ENCODE results near the gene RNASE13. TPM values are rescaled to one million over a fixed set of nuclear protein-coding genes. Genes with fewer than 3 reads are reported as not detected.

RNASE13 gene, protein sequence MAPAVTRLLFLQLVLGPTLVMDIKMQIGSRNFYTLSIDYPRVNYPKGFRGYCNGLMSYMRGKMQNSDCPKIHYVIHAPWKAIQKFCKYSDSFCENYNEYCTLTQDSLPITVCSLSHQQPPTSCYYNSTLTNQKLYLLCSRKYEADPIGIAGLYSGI
- total RNA-seq (2021; ENCODE audit: unreplicated experiment) (0.15 TPM), Bru-seq, nascent RNA (not detected), BruChase-seq, experiment 1, labeled RNA remaining after a 6-hour chase (not detected), BruChase-seq, experiment 2, labeled RNA remaining after a 2-hour chase (not detected)
- not detected in 2 replicates for polyA plus RNA-seq (2012)
- long read RNA-seq, result 0 reads

DNA sequence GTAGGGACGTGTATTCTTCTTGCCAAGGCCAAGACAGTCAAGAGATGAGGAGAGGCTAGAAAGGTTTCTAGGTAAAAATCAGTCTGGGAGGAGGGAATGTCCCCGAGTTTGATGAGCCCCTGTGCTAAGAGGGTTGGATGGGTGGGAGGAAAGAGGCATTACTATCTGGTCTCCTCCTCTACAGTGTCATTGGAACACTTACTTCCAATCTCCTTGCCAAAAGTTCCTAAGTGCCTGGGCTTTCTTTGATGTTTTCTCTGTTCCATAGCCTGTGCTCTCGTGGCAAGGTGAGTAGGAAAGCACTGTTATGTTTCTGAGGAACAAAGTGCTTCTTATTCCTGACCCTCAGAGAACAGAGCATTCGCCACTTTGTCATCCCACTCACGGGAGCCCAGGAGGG is at the start of gene RNASE13:
TSS of gene RNASE13 (minus strand) at position 101 of the 400 bp plus-strand sequence. CDS start 519 bp downstream, outside the sequence.
- no peaks in the 10 kb centered on the region; the same call in 1 of the 2 replicates for H3K27me3 ChIP-seq (ENCODE audit: insufficient read depth, low read length)
- H3K36me3 ChIP-seq (ENCODE audit: control insufficient read depth in 1 of 2, insufficient read depth in 2 of 2, low read length in 2 of 2), result no peaks in the 10 kb centered on the region
- peaks cover 0 to 7% of the 10 kb centered on the region in 2 experiments; a peak in 1 of 4 replicates for H3K4me1 ChIP-seq (ENCODE audit: control insufficient read depth in 1 of 2, insufficient read depth in 2 of 2, low read length in 2 of 2)
- H3K4me3 ChIP-seq (replicated peaks in 1 of 2; ENCODE audit: low read depth in 1 of 2, low read length in 2 of 2), result no peak within 1 kb of the TSS
- ATAC-seq (no peak), DNase-seq (ENCODE audit: low read depth, low spot score) (no peak)
- intact Hi-C loops (cut with micrococcal nuclease), result no loop called here
- no peak within 1 kb of the TSS for H3K27ac ChIP-seq (ENCODE audit: low read depth, low read length)
- H3K9ac ChIP-seq (ENCODE audit: low read length), result no peak within 1 kb of the TSS
- H3K9me2 ChIP-seq (ENCODE audit: insufficient read depth), result no peaks in the 10 kb centered on the region
- H3K79me2 ChIP-seq (ENCODE audit: insufficient read depth, low read length), result no peaks in the 10 kb centered on the region
- no peaks in the 10 kb centered on the region for H3K9me3 ChIP-seq (ENCODE audit: control insufficient read depth in 1 of 2, insufficient read depth in 1 of 2, low read depth in 1 of 2, low read length in 2 of 2)
- CTCF ChIA-PET, result interaction anchor here (5.2 kb wide), 1 partner anchor 20 kb away, joined by 25 read pairs; no protein-coding TSS in a partner anchor
- H4K20me1 ChIP-seq (ENCODE audit: insufficient read depth), result no peaks in the 10 kb centered on the region
- no peak within 1 kb of the TSS for H2AFZ ChIP-seq (ENCODE audit: low read depth, low read length, poor library complexity, severe bottlenecking)
- H3K4me2 ChIP-seq (ENCODE audit: low read length), result no peak within 1 kb of the TSS
- TF ChIP-seq TCF7L2 (IDR thresholded peaks at IDR 0.05; ENCODE audit: borderline replicate concordance, extremely low read depth, insufficient read depth, insufficient read length) (no peak), SP1 (IDR thresholded peaks at IDR 0.05; ENCODE audit: low read depth) (no peak), SRF (IDR thresholded peaks at IDR 0.05; ENCODE audit: low read depth) (no peak), EGR1 (IDR thresholded peaks at IDR 0.05; ENCODE audit: low read depth) (no peak), EZH2phosphoT487 (IDR thresholded peaks at IDR 0.05; ENCODE audit: borderline replicate concordance) (no peak), ZFX (IDR thresholded peaks at IDR 0.05) (no peak), ZNF274 (IDR thresholded peaks at IDR 0.05; ENCODE audit: low read depth, low read length) (no peak), ELF1 (IDR thresholded peaks at IDR 0.05; ENCODE audit: borderline replicate concordance, low read depth) (no peak), YY1 (IDR thresholded peaks at IDR 0.05; ENCODE audit: extremely low read depth, insufficient replicate concordance, low read depth, low read length) (no peak), SIN3A (IDR thresholded peaks at IDR 0.05; ENCODE audit: low read depth) (no peak), RAD21 (IDR thresholded peaks at IDR 0.05; ENCODE audit: low read depth) (no peak)
- TF ChIP-seq, protein P1, sequence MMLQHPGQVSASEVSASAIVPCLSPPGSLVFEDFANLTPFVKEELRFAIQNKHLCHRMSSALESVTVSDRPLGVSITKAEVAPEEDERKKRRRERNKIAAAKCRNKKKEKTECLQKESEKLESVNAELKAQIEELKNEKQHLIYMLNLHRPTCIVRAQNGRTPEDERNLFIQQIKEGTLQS (IDR thresholded peaks at IDR 0.05), result no peak
- TF ChIP-seq, protein P2, sequence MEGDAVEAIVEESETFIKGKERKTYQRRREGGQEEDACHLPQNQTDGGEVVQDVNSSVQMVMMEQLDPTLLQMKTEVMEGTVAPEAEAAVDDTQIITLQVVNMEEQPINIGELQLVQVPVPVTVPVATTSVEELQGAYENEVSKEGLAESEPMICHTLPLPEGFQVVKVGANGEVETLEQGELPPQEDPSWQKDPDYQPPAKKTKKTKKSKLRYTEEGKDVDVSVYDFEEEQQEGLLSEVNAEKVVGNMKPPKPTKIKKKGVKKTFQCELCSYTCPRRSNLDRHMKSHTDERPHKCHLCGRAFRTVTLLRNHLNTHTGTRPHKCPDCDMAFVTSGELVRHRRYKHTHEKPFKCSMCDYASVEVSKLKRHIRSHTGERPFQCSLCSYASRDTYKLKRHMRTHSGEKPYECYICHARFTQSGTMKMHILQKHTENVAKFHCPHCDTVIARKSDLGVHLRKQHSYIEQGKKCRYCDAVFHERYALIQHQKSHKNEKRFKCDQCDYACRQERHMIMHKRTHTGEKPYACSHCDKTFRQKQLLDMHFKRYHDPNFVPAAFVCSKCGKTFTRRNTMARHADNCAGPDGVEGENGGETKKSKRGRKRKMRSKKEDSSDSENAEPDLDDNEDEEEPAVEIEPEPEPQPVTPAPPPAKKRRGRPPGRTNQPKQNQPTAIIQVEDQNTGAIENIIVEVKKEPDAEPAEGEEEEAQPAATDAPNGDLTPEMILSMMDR (IDR thresholded peaks at IDR 0.05 in 2 of 3, conservative IDR thresholded peaks at IDR 0.05 in 1 of 3; ENCODE audit: borderline replicate concordance in 1 of 3, insufficient read depth in 1 of 3, low read depth in 2 of 3, low read length in 2 of 3), result no peak
- TF ChIP-seq, protein P3, sequence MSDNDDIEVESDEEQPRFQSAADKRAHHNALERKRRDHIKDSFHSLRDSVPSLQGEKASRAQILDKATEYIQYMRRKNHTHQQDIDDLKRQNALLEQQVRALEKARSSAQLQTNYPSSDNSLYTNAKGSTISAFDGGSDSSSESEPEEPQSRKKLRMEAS (IDR thresholded peaks at IDR 0.05), result no peak
- TF ChIP-seq, protein P4, sequence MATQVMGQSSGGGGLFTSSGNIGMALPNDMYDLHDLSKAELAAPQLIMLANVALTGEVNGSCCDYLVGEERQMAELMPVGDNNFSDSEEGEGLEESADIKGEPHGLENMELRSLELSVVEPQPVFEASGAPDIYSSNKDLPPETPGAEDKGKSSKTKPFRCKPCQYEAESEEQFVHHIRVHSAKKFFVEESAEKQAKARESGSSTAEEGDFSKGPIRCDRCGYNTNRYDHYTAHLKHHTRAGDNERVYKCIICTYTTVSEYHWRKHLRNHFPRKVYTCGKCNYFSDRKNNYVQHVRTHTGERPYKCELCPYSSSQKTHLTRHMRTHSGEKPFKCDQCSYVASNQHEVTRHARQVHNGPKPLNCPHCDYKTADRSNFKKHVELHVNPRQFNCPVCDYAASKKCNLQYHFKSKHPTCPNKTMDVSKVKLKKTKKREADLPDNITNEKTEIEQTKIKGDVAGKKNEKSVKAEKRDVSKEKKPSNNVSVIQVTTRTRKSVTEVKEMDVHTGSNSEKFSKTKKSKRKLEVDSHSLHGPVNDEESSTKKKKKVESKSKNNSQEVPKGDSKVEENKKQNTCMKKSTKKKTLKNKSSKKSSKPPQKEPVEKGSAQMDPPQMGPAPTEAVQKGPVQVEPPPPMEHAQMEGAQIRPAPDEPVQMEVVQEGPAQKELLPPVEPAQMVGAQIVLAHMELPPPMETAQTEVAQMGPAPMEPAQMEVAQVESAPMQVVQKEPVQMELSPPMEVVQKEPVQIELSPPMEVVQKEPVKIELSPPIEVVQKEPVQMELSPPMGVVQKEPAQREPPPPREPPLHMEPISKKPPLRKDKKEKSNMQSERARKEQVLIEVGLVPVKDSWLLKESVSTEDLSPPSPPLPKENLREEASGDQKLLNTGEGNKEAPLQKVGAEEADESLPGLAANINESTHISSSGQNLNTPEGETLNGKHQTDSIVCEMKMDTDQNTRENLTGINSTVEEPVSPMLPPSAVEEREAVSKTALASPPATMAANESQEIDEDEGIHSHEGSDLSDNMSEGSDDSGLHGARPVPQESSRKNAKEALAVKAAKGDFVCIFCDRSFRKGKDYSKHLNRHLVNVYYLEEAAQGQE (IDR thresholded peaks at IDR 0.05; ENCODE audit: low read depth), result no peak
- RAD21 ChIA-PET (ENCODE audit: low non-redundant PET in 1 of 2, low total read pairs in 2 of 2, uncharacterized antibody in 2 of 2, unreplicated experiment in 2 of 2), result no interaction called here
- POLR2A ChIA-PET, result no interaction called here
- no TSS peak for BruUV-seq (replicated peaks)
